H9 (cell line): Measurements from ENCODE around the gene ZBTB20. TPM values are rescaled to one million over a fixed set of nuclear protein-coding genes. Genes with fewer than 3 reads are reported as not detected.

Source experiments
- DNase-seq: peaks from one replicate; pipeline ENCODE4 v3.0.0-alpha.2; 2017
- H2AFZ ChIP-seq: one replicate; pipeline ENCODE4 v1.6.1; 2013; ENCODE audit warnings: mild to moderate bottlenecking, low read length, control low read depth, moderate library complexity
- H2AK5ac ChIP-seq: 2 replicates; pipeline ENCODE4 v1.6.1; 2013; ENCODE audit warnings: low read length, control low read depth, mixed read lengths; ENCODE audit not compliant: insufficient read length
- H2BK120ac ChIP-seq: one replicate; pipeline ENCODE4 v1.6.1; 2013; ENCODE audit warnings: low read depth, mild to moderate bottlenecking, low read length, control low read depth, inconsistent platforms; ENCODE audit not compliant: poor library complexity, severe bottlenecking
- H2BK12ac ChIP-seq: 2 replicates; pipeline ENCODE4 v1.6.1; 2013; ENCODE audit warnings: low read length, control low read depth, mixed read lengths, low read depth; ENCODE audit not compliant: insufficient read length
- H2BK15ac ChIP-seq: 2 replicates; pipeline ENCODE4 v1.6.1; 2013; ENCODE audit warnings: low read depth, low read length, control low read depth
- H2BK20ac ChIP-seq: one replicate; pipeline ENCODE4 v1.6.1; 2013; ENCODE audit warnings: low read depth, mild to moderate bottlenecking, low read length, control low read depth, inconsistent platforms; ENCODE audit not compliant: poor library complexity, severe bottlenecking
- H2BK5ac ChIP-seq: 2 replicates; pipeline ENCODE4 v1.6.1; 2013; ENCODE audit warnings: low read length, control low read depth, mixed read lengths; ENCODE audit not compliant: insufficient read length
- H3K14ac ChIP-seq: 2 replicates; pipeline ENCODE4 v1.6.1; 2013; ENCODE audit warnings: low read length, control low read depth; ENCODE audit not compliant: insufficient read depth
- H3K18ac ChIP-seq: 2 replicates; pipeline ENCODE4 v1.6.1; 2013; ENCODE audit warnings: low read depth, mild to moderate bottlenecking, mixed read lengths, low read length, control low read depth; ENCODE audit not compliant: insufficient read length
- H3K23ac ChIP-seq: 2 replicates; pipeline ENCODE4 v1.6.1; 2013; ENCODE audit warnings: low read length, control low read depth, mixed read lengths, low read depth; ENCODE audit not compliant: insufficient read length
- H3K23me2 ChIP-seq: 2 replicates; pipeline ENCODE4 v1.6.1; 2013; ENCODE audit warnings: low read depth, mild to moderate bottlenecking, mixed read lengths, low read length, control low read depth; ENCODE audit not compliant: insufficient read length, poor library complexity, severe bottlenecking
- H3K27ac ChIP-seq: 2 replicates; pipeline ENCODE4 v1.5.1; 2013; ENCODE audit warnings: low read length, control low read depth, mixed read lengths, low read depth; ENCODE audit not compliant: insufficient read length
- H3K27me3 ChIP-seq: 2 replicates; pipeline ENCODE4 v1.6.1; 2013; ENCODE audit warnings: low read length, control low read depth, inconsistent platforms; ENCODE audit not compliant: insufficient read depth
- H3K4ac ChIP-seq: 2 replicates; pipeline ENCODE4 v1.6.1; 2013; ENCODE audit warnings: low read depth, mild to moderate bottlenecking, control low read depth, inconsistent platforms, low read length, moderate library complexity
- H3K4me1 ChIP-seq: 2 replicates; pipeline ENCODE4 v1.6.1; 2013; ENCODE audit warnings: low read length, control low read depth, inconsistent platforms; ENCODE audit not compliant: insufficient read depth
- H3K4me2 ChIP-seq: 2 replicates; pipeline ENCODE4 v1.6.1; 2013; ENCODE audit warnings: low read length, control low read depth, mixed read lengths; ENCODE audit not compliant: insufficient read length, insufficient read depth
- H3K56ac ChIP-seq: 2 replicates; pipeline ENCODE4 v1.6.1; 2013; ENCODE audit warnings: low read depth, mild to moderate bottlenecking, mixed read lengths, low read length, control low read depth; ENCODE audit not compliant: insufficient read length
- H3K79me1 ChIP-seq: 2 replicates; pipeline ENCODE4 v1.6.1; 2013; ENCODE audit warnings: low read depth, mild to moderate bottlenecking, moderate library complexity, low read length, control low read depth, inconsistent platforms; ENCODE audit not compliant: insufficient read depth, poor library complexity, severe bottlenecking
- H3K79me2 ChIP-seq: 2 replicates; pipeline ENCODE4 v1.6.1; 2013; ENCODE audit warnings: low read length, control low read depth, inconsistent platforms; ENCODE audit not compliant: insufficient read depth
- H3K9ac ChIP-seq: 2 replicates; pipeline ENCODE4 v1.6.1; 2013; ENCODE audit warnings: low read length, control low read depth, mixed read lengths; ENCODE audit not compliant: insufficient read length; ENCODE audit errors: extremely low read depth
- H3K9me3 ChIP-seq: one replicate; pipeline ENCODE4 v1.6.1; 2013; ENCODE audit warnings: low read depth, low read length, inconsistent platforms; ENCODE audit not compliant: control insufficient read depth
- H3T11ph ChIP-seq: one replicate; pipeline ENCODE4 v1.6.1; 2013; ENCODE audit warnings: mild to moderate bottlenecking, low read length, control low read depth, inconsistent platforms
- H4K20me1 ChIP-seq: one replicate; pipeline ENCODE4 v1.6.1; 2013; ENCODE audit not compliant: control insufficient read depth, insufficient read length, insufficient read depth
- H4K5ac ChIP-seq: 2 replicates; pipeline ENCODE4 v1.6.1; 2013; ENCODE audit warnings: low read depth, mild to moderate bottlenecking, mixed read lengths, low read length, control low read depth; ENCODE audit not compliant: insufficient read length
- H4K8ac ChIP-seq: replicated peaks from 2 replicates; pipeline ENCODE4 v1.6.1; 2013; ENCODE audit warnings: low read length, control low read depth, mixed read lengths, low read depth; ENCODE audit not compliant: insufficient read length
- H4K91ac ChIP-seq: 2 replicates; pipeline ENCODE4 v1.6.1; 2013; ENCODE audit warnings: low read depth, mild to moderate bottlenecking, moderate library complexity, mixed read lengths, low read length, control low read depth; ENCODE audit not compliant: insufficient read length
- H3K27ac Mint-ChIP-seq, 3 experiments: 2 replicates in 2 of 3; 3 replicates in 1 of 3; pipeline ENCODE4 v1.8.0; 2020 to 2021; ENCODE audit warnings: mixed read lengths in 3 of 3, mild to moderate bottlenecking in 1 of 3, moderate library complexity in 1 of 3
- H3K27me3 Mint-ChIP-seq: 2 replicates; pipeline ENCODE4 v1.8.0; 2021; ENCODE audit warnings: low read depth, mild to moderate bottlenecking, moderate library complexity, mixed read lengths
- H3K36me3 Mint-ChIP-seq, 3 experiments: 2 replicates in 2 of 3; 3 replicates in 1 of 3; pipeline ENCODE4 v1.8.0; 2020 to 2021; ENCODE audit warnings: low read depth in 3 of 3, mixed read lengths in 3 of 3; ENCODE audit not compliant: insufficient read depth in 1 of 3
- H3K4me1 Mint-ChIP-seq, 2 experiments: 2 replicates each; pipeline ENCODE4 v1.8.0; 2020; ENCODE audit warnings: mixed read lengths in 2 of 2
- H3K4me3 Mint-ChIP-seq, 2 experiments: 2 replicates in 1 of 2; 3 replicates in 1 of 2; pipeline ENCODE4 v1.8.0; 2020 to 2021; ENCODE audit warnings: mild to moderate bottlenecking in 2 of 2, mixed read lengths in 2 of 2, moderate library complexity in 1 of 2
- H3K9me3 Mint-ChIP-seq, 2 experiments: 2 replicates in 1 of 2; 3 replicates in 1 of 2; pipeline ENCODE4 v1.8.0; 2020; ENCODE audit warnings: mild to moderate bottlenecking in 2 of 2, mixed read lengths in 2 of 2, moderate library complexity in 1 of 2
- WGBS: extraction: QIAGEN DNeasy Blood & Tissue Kit; methylation state at CpG from one replicate; pipeline ENCODE4 v1.1.7; 2013; ENCODE audit warnings: missing lambda C conversion rate, low lambda C conversion rate, mixed read lengths; ENCODE audit not compliant: insufficient read length; ENCODE audit errors: extremely low coverage; 5-methylcytosine and 5-hydroxymethylcytosine counted together
- total RNA-seq: library from RNA; stranded (reverse); gene quantifications from 2 replicates; pipeline ENCODE4 v1.2.1, GENCODE V29; 2021
- TF ChIP-seq, protein P1 (sequence below): fragments of 200-600 bp; sonication (generic); conservative IDR thresholded peaks from 3 replicates; pipeline ENCODE4 v1.8.0; 2021; ENCODE audit warnings: antibody characterized with exemption, mild to moderate bottlenecking

Gene ZBTB20
- total RNA-seq, 1 experiment from 2014 or later: 0.70 TPM

DNA sequence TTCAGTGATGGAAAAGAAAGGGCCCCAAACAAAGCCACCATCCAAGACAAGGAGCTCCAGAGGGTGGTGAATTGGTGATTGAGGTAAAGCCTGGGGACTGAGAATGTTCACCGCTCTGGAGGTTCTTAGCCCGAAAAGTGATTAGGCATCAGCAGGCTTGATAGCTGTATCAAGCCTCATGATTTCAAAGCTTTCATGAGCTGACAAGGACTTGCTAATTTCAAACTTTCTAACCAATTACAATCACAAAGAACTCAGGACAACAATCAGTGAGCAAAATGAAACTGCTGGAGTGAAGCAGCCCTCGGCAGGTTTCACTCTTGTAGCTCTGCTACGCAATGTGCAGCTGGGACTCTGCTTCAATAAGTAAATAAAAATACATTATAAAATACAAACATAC is 461.9 kb downstream of the ZBTB20 start:
- H2BK15ac ChIP-seq: no peak overlapping the region
- H2AFZ ChIP-seq: no peak overlapping the region
- no peaks in the 10 kb centered on the region for H3K79me1 ChIP-seq
- no peak overlapping the region for H2BK12ac ChIP-seq
- H2BK20ac ChIP-seq: no peak overlapping the region
- no peak overlapping the region for H3K27ac ChIP-seq
- H2BK5ac ChIP-seq: no peak overlapping the region
- H4K20me1 ChIP-seq: no peaks in the 10 kb centered on the region
- no peak overlapping the region for H4K8ac ChIP-seq
- H3K9me3 ChIP-seq: no peaks in the 10 kb centered on the region
- H3T11ph ChIP-seq: no peak overlapping the region
- H2BK120ac ChIP-seq: no peak overlapping the region
- no peak for DNase-seq
- no peak overlapping the region for H3K14ac ChIP-seq
- Mint-ChIP-seq H3K27me3 (no peaks in the 10 kb centered on the region), H3K36me3 (no peaks in the 10 kb centered on the region), H3K4me3 (no peak overlapping the region; a peak in 1 of 5 replicates), H3K27ac (peak overlapping the region in 2 of 3 experiments; percentile 77 to 92; a peak in 5 of 7 replicates), H3K4me1 (peaks cover 16 to 22% of the 10 kb centered on the region in 2 experiments), H3K9me3 (no peaks in the 10 kb centered on the region)
- no peaks in the 10 kb centered on the region; the same call in 1 of the 2 replicates for H3K4me1 ChIP-seq
- H3K18ac ChIP-seq: no peak overlapping the region
- no peak overlapping the region for H4K5ac ChIP-seq
- H3K23ac ChIP-seq: no peak overlapping the region
- no peaks in the 10 kb centered on the region for H3K23me2 ChIP-seq
- H4K91ac ChIP-seq: no peak overlapping the region
- no peak overlapping the region for H2AK5ac ChIP-seq
- H3K9ac ChIP-seq: no peak overlapping the region
- H3K79me2 ChIP-seq: no peaks in the 10 kb centered on the region
- TF ChIP-seq, protein P1, sequence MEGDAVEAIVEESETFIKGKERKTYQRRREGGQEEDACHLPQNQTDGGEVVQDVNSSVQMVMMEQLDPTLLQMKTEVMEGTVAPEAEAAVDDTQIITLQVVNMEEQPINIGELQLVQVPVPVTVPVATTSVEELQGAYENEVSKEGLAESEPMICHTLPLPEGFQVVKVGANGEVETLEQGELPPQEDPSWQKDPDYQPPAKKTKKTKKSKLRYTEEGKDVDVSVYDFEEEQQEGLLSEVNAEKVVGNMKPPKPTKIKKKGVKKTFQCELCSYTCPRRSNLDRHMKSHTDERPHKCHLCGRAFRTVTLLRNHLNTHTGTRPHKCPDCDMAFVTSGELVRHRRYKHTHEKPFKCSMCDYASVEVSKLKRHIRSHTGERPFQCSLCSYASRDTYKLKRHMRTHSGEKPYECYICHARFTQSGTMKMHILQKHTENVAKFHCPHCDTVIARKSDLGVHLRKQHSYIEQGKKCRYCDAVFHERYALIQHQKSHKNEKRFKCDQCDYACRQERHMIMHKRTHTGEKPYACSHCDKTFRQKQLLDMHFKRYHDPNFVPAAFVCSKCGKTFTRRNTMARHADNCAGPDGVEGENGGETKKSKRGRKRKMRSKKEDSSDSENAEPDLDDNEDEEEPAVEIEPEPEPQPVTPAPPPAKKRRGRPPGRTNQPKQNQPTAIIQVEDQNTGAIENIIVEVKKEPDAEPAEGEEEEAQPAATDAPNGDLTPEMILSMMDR: no peak
- H3K4ac ChIP-seq: no peak overlapping the region
- no peak overlapping the region for H3K56ac ChIP-seq
- no peak overlapping the region for H3K4me2 ChIP-seq
- no peaks in the 10 kb centered on the region for H3K27me3 ChIP-seq
- no CpG with 5 or more reads among the region's 4 CpGs for WGBS
